ENCODE data around the gene CDC123. TPM values are rescaled to one million over a fixed set of nuclear protein-coding genes. Genes with fewer than 3 reads are reported as not detected.
"Not testable (repeated sequence)": the region's sequence is repeated elsewhere in the genome, so short reads cannot be mapped to it uniquely, and the experiment has no call there.

The CDC123 gene
- total and polyA plus RNA-seq, 2 of the 4 experiments (the other 2 are of a cell fraction), result 100 to 203 TPM

- ChIA-PET POLR2A (ENCODE audit: unreplicated experiment) (no interaction called here), CTCF (no interaction called here)
- dilution Hi-C loops (cut with HindIII; ENCODE audit: low sequenced_read_pairs, unreplicated experiment) (no loop called here), in situ Hi-C loops (cut with MboI; ENCODE audit: low sequenced_read_pairs) (no loop called here), intact Hi-C loops (cut with micrococcal nuclease) (no loop called here)
- Histone ChIP-seq H3K9me1 (ENCODE audit: insufficient read depth, low read length) (peaks cover 6% of the 10 kb centered on the region; the same call in 1 of the 2 replicates), H3K4me2 (ENCODE audit: low read depth, low read length) (no peak overlapping the region), H2AFZ (replicated peaks; ENCODE audit: low read length, poor library complexity) (no peak overlapping the region), H3K14ac (replicated peaks; ENCODE audit: low read depth, low read length) (no peak overlapping the region), H3K9me3 (ENCODE audit: control insufficient read depth, insufficient read depth, low read length) (no peaks in the 10 kb centered on the region), H2AK9ac (replicated peaks; ENCODE audit: low read depth, low read length, poor library complexity) (no peak overlapping the region), H3K4me3 (ENCODE audit: insufficient read depth, low read depth, low read length) (no peak overlapping the region), H2BK15ac (ENCODE audit: low read depth, low read length) (no peak overlapping the region), H4K91ac (ENCODE audit: insufficient read depth, low read depth, low read length) (no peak overlapping the region), H3K9ac (ENCODE audit: low read depth, low read length) (no peak overlapping the region), H2BK120ac (ENCODE audit: low read depth, low read length) (no peak overlapping the region), H3K4ac (ENCODE audit: low read depth, low read length) (no peak overlapping the region), H3K18ac (ENCODE audit: low read depth, low read length) (no peak overlapping the region), H3K79me1 (ENCODE audit: low read depth in 1 of 2, low read length in 2 of 2) (peaks cover 21 to 33% of the 10 kb centered on the region in 2 experiments), H4K20me1 (ENCODE audit: insufficient read depth, low read length) (no peaks in the 10 kb centered on the region), H3K23ac (ENCODE audit: low read depth, low read length) (no peak overlapping the region), H2BK20ac (ENCODE audit: low read depth, low read length) (no peak overlapping the region), H3K4me1 (ENCODE audit: control insufficient read depth, insufficient read depth, low read length) (peaks cover 5% of the 10 kb centered on the region; the same call in 1 of the 2 replicates), H2AK5ac (ENCODE audit: low read depth, low read length) (no peak overlapping the region), H3K27me3 (ENCODE audit: control insufficient read depth, insufficient read depth, low read length) (no peaks in the 10 kb centered on the region), H3K36me3 (ENCODE audit: control insufficient read depth, insufficient read depth, low read length) (peaks cover 22% of the 10 kb centered on the region), H2BK5ac (ENCODE audit: low read depth, low read length, poor library complexity, severe bottlenecking) (no peak overlapping the region), H3K27ac (ENCODE audit: insufficient read depth, low read length) (no peak overlapping the region), H4K5ac (ENCODE audit: low read depth, low read length) (no peak overlapping the region), H4K8ac (ENCODE audit: low read depth in 2 of 2, low read length in 2 of 2) (no peak overlapping the region), H3K56ac (ENCODE audit: extremely low read depth, insufficient read depth, low read length) (no peak overlapping the region)
- no peak for DNase-seq
- no peak for ATAC-seq (ENCODE audit: low read depth)
- WGBS, 2 experiments (ENCODE audit: extremely low coverage in 2 of 2, insufficient read length in 1 of 2), result no CpG with 5 or more reads among the region's 2 CpGs
- TF ChIP-seq BHLHE40 (IDR thresholded peaks at IDR 0.05; ENCODE audit: low read depth, low read length), result no peak
- no TSS peak for BruUV-seq (replicated peaks)
Measured at GRCh38 chr10:12225444-12225843, 29.5 kb downstream of the CDC123 start.

GRCh38 chr10:12226438-12226837 lies 30.4 kb downstream of the CDC123 start:
- H2BK120ac ChIP-seq (ENCODE audit: low read depth, low read length); H2BK20ac ChIP-seq (ENCODE audit: low read depth, low read length); BruUV-seq (replicated peaks); H3K27ac ChIP-seq (ENCODE audit: insufficient read depth, low read length); H3K9ac ChIP-seq (ENCODE audit: low read depth, low read length); H2AK9ac ChIP-seq (replicated peaks; ENCODE audit: low read depth, low read length, poor library complexity); ATAC-seq (ENCODE audit: low read depth); H3K4me1 ChIP-seq (ENCODE audit: control insufficient read depth, insufficient read depth, low read length); H3K4ac ChIP-seq (ENCODE audit: low read depth, low read length); dilution Hi-C loops (cut with HindIII; ENCODE audit: low sequenced_read_pairs, unreplicated experiment); H3K9me1 ChIP-seq (ENCODE audit: insufficient read depth, low read length); H4K8ac ChIP-seq (ENCODE audit: low read depth in 2 of 2, low read length in 2 of 2); H3K9me3 ChIP-seq (ENCODE audit: control insufficient read depth, insufficient read depth, low read length); H3K23ac ChIP-seq (ENCODE audit: low read depth, low read length); H2AFZ ChIP-seq (replicated peaks; ENCODE audit: low read length, poor library complexity); H4K91ac ChIP-seq (ENCODE audit: insufficient read depth, low read depth, low read length); H4K20me1 ChIP-seq (ENCODE audit: insufficient read depth, low read length); H3K18ac ChIP-seq (ENCODE audit: low read depth, low read length); H3K14ac ChIP-seq (replicated peaks; ENCODE audit: low read depth, low read length); H3K27me3 ChIP-seq (ENCODE audit: control insufficient read depth, insufficient read depth, low read length); H3K4me2 ChIP-seq (ENCODE audit: low read depth, low read length); POLR2A ChIA-PET (ENCODE audit: unreplicated experiment); DNase-seq; H3K4me3 ChIP-seq (ENCODE audit: insufficient read depth, low read depth, low read length); CTCF ChIA-PET; H3K56ac ChIP-seq (ENCODE audit: extremely low read depth, insufficient read depth, low read length); in situ Hi-C loops (cut with MboI; ENCODE audit: low sequenced_read_pairs); intact Hi-C loops (cut with micrococcal nuclease); H4K5ac ChIP-seq (ENCODE audit: low read depth, low read length); H2AK5ac ChIP-seq (ENCODE audit: low read depth, low read length); H2BK5ac ChIP-seq (ENCODE audit: low read depth, low read length, poor library complexity, severe bottlenecking); H2BK15ac ChIP-seq (ENCODE audit: low read depth, low read length): not testable (repeated sequence)
- H3K79me1 ChIP-seq (ENCODE audit: low read depth in 1 of 2, low read length in 2 of 2), result peaks cover 19 to 28% of the 10 kb centered on the region in 2 experiments
- 93% methylated on average over 3 of the region's 28 CpGs; no CpG with 5 or more reads in 1 of the 2 experiments for WGBS, 2 experiments (ENCODE audit: extremely low coverage in 2 of 2, insufficient read length in 1 of 2)
- H3K36me3 ChIP-seq (ENCODE audit: control insufficient read depth, insufficient read depth, low read length), result peaks cover 24% of the 10 kb centered on the region

Data from IMR-90 (cell line).